IMR-90 (cell line): ENCODE data around the gene FAM174C. TPM values are rescaled to one million over a fixed set of nuclear protein-coding genes. Genes with fewer than 3 reads are reported as not detected.

Source experiments
- ATAC-seq: fragments of 200-7000 bp; cut with Tn5 transposase; 2 replicates; pipeline ENCODE4 v1.9.1; 2020; ENCODE audit warnings: low read depth, mild to moderate bottlenecking, moderate library complexity
- BruUV-seq: library from RNA; stranded (reverse); fragments of 400-500 nt; replicated peaks from 2 replicates; lab custom pipeline; 2021; lab: Mats Ljungman, UMichigan
- CTCF ChIA-PET: fragments of 300-600 bp; formaldehyde crosslinking; extraction: SDS; loops from one replicate; lab custom pipeline; 2021; ENCODE audit warnings: antibody characterized with exemption; lab: Yijun Ruan, JAX
- POLR2A ChIA-PET: fragments of 300-600 bp; sonication (Branson Sonifier 250); formaldehyde crosslinking; loops from one replicate; lab custom pipeline; 2022; ENCODE audit warnings: antibody characterized with exemption; ENCODE audit not compliant: unreplicated experiment; lab: Charles Lee
- DNase-seq: peaks from one replicate; pipeline ENCODE4 v3.0.0; 2013
- H2AFZ ChIP-seq: replicated peaks from 2 replicates; pipeline ENCODE3; 2013; ENCODE audit warnings: low read length, mild to moderate bottlenecking; ENCODE audit not compliant: poor library complexity
- H2AK5ac ChIP-seq: 2 replicates; pipeline ENCODE4 v1.6.1; 2013; ENCODE audit warnings: low read depth, low read length, inconsistent platforms
- H2AK9ac ChIP-seq: replicated peaks from 2 replicates; pipeline ENCODE3; 2013; ENCODE audit warnings: mild to moderate bottlenecking, low read depth, low read length, moderate library complexity; ENCODE audit not compliant: poor library complexity
- H2BK120ac ChIP-seq: 2 replicates; pipeline ENCODE4 v1.6.1; 2013; ENCODE audit warnings: low read depth, low read length, inconsistent platforms
- H2BK15ac ChIP-seq: 3 replicates; pipeline ENCODE4 v1.6.1; 2013; ENCODE audit warnings: low read depth, low read length, inconsistent platforms
- H2BK20ac ChIP-seq: 2 replicates; pipeline ENCODE4 v1.6.1; 2013; ENCODE audit warnings: low read depth, mild to moderate bottlenecking, inconsistent platforms, low read length, moderate library complexity
- H2BK5ac ChIP-seq: 2 replicates; pipeline ENCODE4 v1.6.1; 2013; ENCODE audit warnings: mild to moderate bottlenecking, low read depth, low read length, inconsistent platforms; ENCODE audit not compliant: poor library complexity, severe bottlenecking
- H3K14ac ChIP-seq: replicated peaks from 2 replicates; pipeline ENCODE4 v1.6.1; 2013; ENCODE audit warnings: low read depth, low read length, inconsistent platforms
- H3K18ac ChIP-seq: 2 replicates; pipeline ENCODE4 v1.6.1; 2013; ENCODE audit warnings: low read depth, low read length, control low read depth
- H3K23ac ChIP-seq: 2 replicates; pipeline ENCODE4 v1.6.1; 2013; ENCODE audit warnings: low read depth, low read length, inconsistent platforms
- H3K27ac ChIP-seq: 2 replicates; pipeline ENCODE4 v1.5.1; 2013; ENCODE audit warnings: mild to moderate bottlenecking, control low read depth, low read length; ENCODE audit not compliant: insufficient read depth
- H3K27me3 ChIP-seq: 2 replicates; pipeline ENCODE4 v1.6.1; 2013; ENCODE audit warnings: low read length; ENCODE audit not compliant: control insufficient read depth, insufficient read depth
- H3K36me3 ChIP-seq: 2 replicates; pipeline ENCODE4 v1.6.1; 2013; ENCODE audit warnings: low read length, mixed read lengths; ENCODE audit not compliant: control insufficient read depth, insufficient read depth
- H3K4ac ChIP-seq: 2 replicates; pipeline ENCODE4 v1.6.1; 2013; ENCODE audit warnings: low read depth, low read length, inconsistent platforms
- H3K4me1 ChIP-seq: 2 replicates; pipeline ENCODE4 v1.6.1; 2013; ENCODE audit warnings: low read length, mixed read lengths; ENCODE audit not compliant: control insufficient read depth, insufficient read depth
- H3K4me2 ChIP-seq: 2 replicates; pipeline ENCODE4 v1.6.1; 2013; ENCODE audit warnings: low read depth, mild to moderate bottlenecking, control low read depth, low read length, moderate library complexity
- H3K4me3 ChIP-seq: 2 replicates; pipeline ENCODE4 v1.5.1; 2013; ENCODE audit warnings: low read depth, mild to moderate bottlenecking, control low read depth, low read length, moderate library complexity; ENCODE audit not compliant: insufficient read depth
- H3K56ac ChIP-seq: 2 replicates; pipeline ENCODE4 v1.6.1; 2013; ENCODE audit warnings: low read length, inconsistent platforms; ENCODE audit not compliant: insufficient read depth; ENCODE audit errors: extremely low read depth
- H3K79me1 ChIP-seq, 2 experiments: 2 replicates each; pipeline ENCODE4 v1.6.1; 2013; ENCODE audit warnings: low read length in 2 of 2, inconsistent platforms in 1 of 2, low read depth in 1 of 2
- H3K9ac ChIP-seq: 2 replicates; pipeline ENCODE4 v1.6.1; 2013; ENCODE audit warnings: low read depth, low read length, control low read depth
- H3K9me1 ChIP-seq: 2 replicates; pipeline ENCODE4 v1.6.1; 2013; ENCODE audit warnings: low read length, inconsistent platforms; ENCODE audit not compliant: insufficient read depth
- H3K9me3 ChIP-seq: 2 replicates; pipeline ENCODE4 v1.6.1; 2013; ENCODE audit warnings: low read length; ENCODE audit not compliant: control insufficient read depth, insufficient read depth
- H4K20me1 ChIP-seq: 2 replicates; pipeline ENCODE4 v1.6.1; 2013; ENCODE audit warnings: low read length, inconsistent platforms; ENCODE audit not compliant: insufficient read depth
- H4K5ac ChIP-seq: 2 replicates; pipeline ENCODE4 v1.6.1; 2013; ENCODE audit warnings: mild to moderate bottlenecking, low read depth, low read length, control low read depth
- H4K8ac ChIP-seq, 2 experiments: 2 replicates each; pipeline ENCODE4 v1.6.1; 2013; ENCODE audit warnings: low read depth in 2 of 2, low read length in 2 of 2, control low read depth in 1 of 2, inconsistent platforms in 1 of 2
- H4K91ac ChIP-seq: 2 replicates; pipeline ENCODE4 v1.6.1; 2013; ENCODE audit warnings: low read depth, low read length, inconsistent platforms; ENCODE audit not compliant: insufficient read depth
- CEBPB ChIP-seq: IDR thresholded peaks from 2 replicates; pipeline ENCODE4 v1.6.1; 2012; ENCODE audit warnings: low read depth, low read length, improper control_type of control experiment
- CTCF ChIP-seq: conservative IDR thresholded peaks from 2 replicates; pipeline ENCODE4 v1.5.1; 2012; ENCODE audit warnings: mild to moderate bottlenecking, low read depth, low read length, improper control_type of control experiment
- MAZ ChIP-seq: IDR thresholded peaks from 2 replicates; pipeline ENCODE4 v1.6.1; 2012; ENCODE audit warnings: low read depth, mild to moderate bottlenecking, low read length, improper control_type of control experiment, moderate library complexity, borderline replicate concordance
- POLR2A ChIP-seq: IDR thresholded peaks from 2 replicates; pipeline ENCODE4 v1.6.1; 2012; ENCODE audit warnings: mild to moderate bottlenecking, low read depth, low read length
- RAD21 ChIP-seq: IDR thresholded peaks from 2 replicates; pipeline ENCODE4 v1.6.1; 2012; ENCODE audit warnings: low read length, improper control_type of control experiment
- RFX5 ChIP-seq: IDR thresholded peaks from 2 replicates; pipeline ENCODE4 v1.8.0; 2012; ENCODE audit warnings: low read depth, mild to moderate bottlenecking, low read length, moderate library complexity
- SMC3 ChIP-seq: fragments of 150-350 bp; IDR thresholded peaks from 2 replicates; pipeline ENCODE4 v1.6.1; 2016; ENCODE audit warnings: low read depth, mild to moderate bottlenecking, antibody characterized with exemption, low read length, moderate library complexity
- WGBS, 2 experiments: methylation state at CpG; one replicate each; pipeline versions ENCODE4 v1.1.5 to v1.1.7; 2013; ENCODE audit warnings: missing lambda C conversion rate in 2 of 2; ENCODE audit not compliant: insufficient read length in 1 of 2; ENCODE audit errors: extremely low coverage in 2 of 2; 5-methylcytosine and 5-hydroxymethylcytosine counted together
- dilution Hi-C: fragments of 300-500 bp; cut with HindIII; formaldehyde crosslinking; loops from one replicate; pipeline ENCODE4 v1.14.3; 2018; ENCODE audit warnings: low sequenced_read_pairs; ENCODE audit not compliant: unreplicated experiment
- in situ Hi-C: fragments of 300-500 bp; cut with MboI; formaldehyde crosslinking; loops from 3 replicates; pipeline ENCODE4 v1.14.3; 2019; ENCODE audit warnings: low sequenced_read_pairs, inconsistent platforms, mixed read lengths
- intact Hi-C: fragments of 100-400 bp; cut with micrococcal nuclease; formaldehyde crosslinking; loops from 2 replicates; pipeline ENCODE4 v1.10.0; 2022
- polyA plus RNA-seq, 3 experiments: library from polyadenylated mRNA; depleted of rRNA; stranded (reverse); fragments of >200 nt; gene quantifications; 2 replicates each; pipeline ENCODE4 v1.2.3, GENCODE V29; 2012; ENCODE audit warnings: low replicate concordance in 1 of 3
- total RNA-seq: library from RNA; depleted of rRNA; stranded (reverse); fragments of >200 nt; gene quantifications from 2 replicates; pipeline ENCODE4 v1.2.3, GENCODE V29; 2012

FAM174C gene
- total and polyA plus RNA-seq, 2 of the 4 experiments (the other 2 are of a cell fraction), result 7.5 to 61.8 TPM

- WGBS, 2 experiments, result 3% methylated on average over 35 of the region's 58 CpGs; no CpG with 5 or more reads in 1 of the 2 experiments
- TF ChIP-seq CEBPB (no peak), RAD21 (peak; percentile 65), RFX5 (no peak), SMC3 (peak; percentile 50), MAZ (peak; percentile 100), POLR2A (no peak), CTCF (peak; percentile 68)
- H2BK15ac ChIP-seq, result no peak overlapping the region
- DNase-seq (peak; percentile 25), ATAC-seq (peak; percentile 94)
- H2BK20ac ChIP-seq, result no peak overlapping the region
- CTCF ChIA-PET, result interaction anchor here (0.6 to 1.2 kb wide), 4 partner anchors 9 to 88 kb away, joined by 3 to 6 read pairs (median 4); no protein-coding TSS in a partner anchor
- no peak overlapping the region for H2AK5ac ChIP-seq
- no peaks in the 10 kb centered on the region; the same call in 1 of the 2 replicates for H4K20me1 ChIP-seq
- POLR2A ChIA-PET, result no interaction called here
- H4K91ac ChIP-seq, result no peak overlapping the region
- H3K4me3 ChIP-seq, result 0 out of 2 replicates have a peak overlapping the region, but pooled peaks have one; percentile 5
- H3K4ac ChIP-seq, result no peak overlapping the region
- no peak overlapping the region for H2BK5ac ChIP-seq
- H3K56ac ChIP-seq, result no peak overlapping the region
- H3K23ac ChIP-seq, result no peak overlapping the region
- H3K4me2 ChIP-seq, result peak overlapping the region; percentile 69
- no peaks in the 10 kb centered on the region for H3K36me3 ChIP-seq
- dilution Hi-C loops (no loop called here), intact Hi-C loops (no loop called here), in situ Hi-C loops (no loop called here)
- no peak overlapping the region for H3K14ac ChIP-seq
- no peak overlapping the region for H4K5ac ChIP-seq
- H3K79me1 ChIP-seq, result no peaks in the 10 kb centered on the region
- no peaks in the 10 kb centered on the region; the same call in 1 of the 2 replicates for H3K4me1 ChIP-seq
- H2AK9ac ChIP-seq, result no peak overlapping the region
- H3K27ac ChIP-seq, result no peak overlapping the region
- no peak overlapping the region for H2BK120ac ChIP-seq
- no peaks in the 10 kb centered on the region for H3K9me1 ChIP-seq
- H3K9me3 ChIP-seq, result no peaks in the 10 kb centered on the region
- no peak overlapping the region for H3K18ac ChIP-seq
- no TSS peak for BruUV-seq
- no peak overlapping the region for H3K9ac ChIP-seq
- peak overlapping the region; percentile 73 for H2AFZ ChIP-seq
- H3K27me3 ChIP-seq, result peaks cover 39% of the 10 kb centered on the region
- H4K8ac ChIP-seq, result no peak overlapping the region
Observed at GRCh38 chr19:1315470-1316166, 40.3 kb downstream of the FAM174C start.
